Parathyroid adenoma (tissue), 2 donors: ENCODE measurements around the gene EIF4ENIF1.

Experiments used
- H2AFZ ChIP-seq: fragments of 300-600 bp; sonication (generic); one replicate; pipeline ENCODE4 v1.7.0; 2017; ENCODE audit warnings: antibody characterized with exemption, mild to moderate bottlenecking
- H3K27ac ChIP-seq: fragments of 300-600 bp; sonication (generic); one replicate; pipeline ENCODE4 v1.7.0; 2017
- H3K27me3 ChIP-seq: fragments of 300-600 bp; sonication (generic); one replicate; pipeline ENCODE4 v1.7.0; 2017; ENCODE audit warnings: low read length; ENCODE audit not compliant: control insufficient read depth, insufficient read depth
- H3K36me3 ChIP-seq: fragments of 300-600 bp; sonication (generic); one replicate; pipeline ENCODE4 v1.7.0; 2017; ENCODE audit warnings: low read length; ENCODE audit not compliant: control insufficient read depth, insufficient read depth
- H3K4me1 ChIP-seq: fragments of 300-600 bp; sonication (generic); one replicate; pipeline ENCODE4 v1.7.0; 2017; ENCODE audit warnings: control low read depth
- H3K4me2 ChIP-seq: fragments of 300-600 bp; sonication (generic); one replicate; pipeline ENCODE4 v1.7.0; 2017; ENCODE audit warnings: low read length
- H3K4me3 ChIP-seq: fragments of 300-600 bp; sonication (generic); one replicate; pipeline ENCODE4 v1.7.0; 2017; ENCODE audit warnings: low read depth, low read length
- H3K79me2 ChIP-seq: fragments of 300-600 bp; sonication (generic); one replicate; pipeline ENCODE4 v1.7.0; 2017; ENCODE audit warnings: control low read depth
- H3K9ac ChIP-seq: fragments of 300-600 bp; sonication (generic); one replicate; pipeline ENCODE4 v1.7.0; 2017; ENCODE audit warnings: mild to moderate bottlenecking
- H3K9me3 ChIP-seq: fragments of 300-600 bp; sonication (generic); one replicate; pipeline ENCODE4 v1.7.0; 2017; ENCODE audit warnings: low read length; ENCODE audit not compliant: control insufficient read depth
- TF ChIP-seq, protein P1 (sequence below): fragments of 300-600 bp; sonication (generic); IDR thresholded peaks from one replicate; pipeline ENCODE4 v1.7.0; 2017; ENCODE audit warnings: antibody characterized with exemption, mild to moderate bottlenecking
- donor health status: primary hyperparathyroidism.

The EIF4ENIF1 gene

DNA sequence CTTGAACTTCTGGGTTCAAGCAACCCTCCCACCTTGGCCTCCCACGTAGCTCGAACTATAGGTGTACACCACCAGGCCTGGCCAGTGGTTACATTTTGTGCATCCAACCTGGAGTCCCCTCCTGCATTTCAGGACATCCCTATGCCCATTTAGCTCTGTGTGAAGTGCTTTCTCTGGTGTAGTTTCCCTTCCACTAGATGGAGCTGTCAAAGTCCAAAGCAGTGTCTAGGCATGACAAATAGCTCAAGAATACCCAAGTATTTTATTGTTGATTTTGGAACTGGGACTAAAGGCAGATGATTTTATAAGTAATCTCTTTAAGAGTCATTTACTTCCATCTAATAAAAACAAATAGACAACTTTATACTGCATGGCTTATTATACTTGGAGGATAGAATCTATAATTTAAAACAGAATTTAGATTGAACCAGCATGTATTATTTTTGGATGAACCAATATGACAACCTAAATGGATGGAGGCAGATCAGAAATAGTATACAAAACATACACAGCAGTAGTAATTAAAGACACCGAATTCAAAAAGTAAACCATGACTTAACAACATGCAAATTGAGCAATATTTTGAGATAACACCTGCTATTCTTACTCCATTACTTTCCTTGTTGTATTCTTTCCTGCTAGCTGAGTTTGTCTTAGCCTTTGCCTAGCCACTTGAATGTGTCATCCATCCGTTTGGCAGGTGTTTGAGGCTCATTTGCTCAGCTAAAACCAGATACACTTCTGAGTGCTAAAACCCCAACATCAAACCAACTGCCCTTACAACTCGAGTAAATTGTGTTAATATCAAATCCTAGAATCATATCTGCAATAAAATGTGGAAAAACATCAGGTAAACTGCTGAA is 37.7 kb downstream of the EIF4ENIF1 start:
- no peaks in the 10 kb centered on the region for H3K27me3 ChIP-seq

DNA sequence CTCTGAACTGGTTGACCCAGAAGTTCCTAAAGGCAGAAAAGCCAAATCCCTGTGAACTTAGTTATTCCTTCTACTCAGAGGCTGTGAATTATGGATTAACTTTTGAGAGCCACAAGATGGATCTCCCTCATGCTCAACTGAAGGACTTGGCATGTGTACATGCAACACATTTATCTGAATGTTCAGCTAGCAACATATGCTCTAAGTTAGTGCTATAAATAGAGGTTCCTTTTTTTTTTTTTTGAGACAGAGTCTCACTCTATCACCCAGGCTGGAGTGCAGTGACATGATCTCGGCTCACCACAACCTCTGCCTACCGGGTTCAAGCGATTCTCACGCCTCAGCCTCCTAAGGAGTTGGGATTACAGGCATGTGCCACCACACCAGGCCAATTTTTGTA is 40.1 kb downstream of the EIF4ENIF1 start:
- Histone ChIP-seq H3K27me3 (no peaks in the 10 kb centered on the region), H3K4me1 (peaks cover 2% of the 10 kb centered on the region), H3K9ac (no peak overlapping the region), H3K4me2 (no peak overlapping the region), H3K4me3 (no peak overlapping the region), H2AFZ (no peak overlapping the region), H3K27ac (no peak overlapping the region), H3K9me3 (no peaks in the 10 kb centered on the region), H3K36me3 (no peaks in the 10 kb centered on the region), H3K79me2 (no peaks in the 10 kb centered on the region)
- TF ChIP-seq, protein P1, sequence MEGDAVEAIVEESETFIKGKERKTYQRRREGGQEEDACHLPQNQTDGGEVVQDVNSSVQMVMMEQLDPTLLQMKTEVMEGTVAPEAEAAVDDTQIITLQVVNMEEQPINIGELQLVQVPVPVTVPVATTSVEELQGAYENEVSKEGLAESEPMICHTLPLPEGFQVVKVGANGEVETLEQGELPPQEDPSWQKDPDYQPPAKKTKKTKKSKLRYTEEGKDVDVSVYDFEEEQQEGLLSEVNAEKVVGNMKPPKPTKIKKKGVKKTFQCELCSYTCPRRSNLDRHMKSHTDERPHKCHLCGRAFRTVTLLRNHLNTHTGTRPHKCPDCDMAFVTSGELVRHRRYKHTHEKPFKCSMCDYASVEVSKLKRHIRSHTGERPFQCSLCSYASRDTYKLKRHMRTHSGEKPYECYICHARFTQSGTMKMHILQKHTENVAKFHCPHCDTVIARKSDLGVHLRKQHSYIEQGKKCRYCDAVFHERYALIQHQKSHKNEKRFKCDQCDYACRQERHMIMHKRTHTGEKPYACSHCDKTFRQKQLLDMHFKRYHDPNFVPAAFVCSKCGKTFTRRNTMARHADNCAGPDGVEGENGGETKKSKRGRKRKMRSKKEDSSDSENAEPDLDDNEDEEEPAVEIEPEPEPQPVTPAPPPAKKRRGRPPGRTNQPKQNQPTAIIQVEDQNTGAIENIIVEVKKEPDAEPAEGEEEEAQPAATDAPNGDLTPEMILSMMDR, result no peak

More for the DNA sequence above, 37.7 kb downstream of the EIF4ENIF1 start:
- Histone ChIP-seq H3K4me3 (no peak overlapping the region), H3K27ac (no peak overlapping the region), H3K4me1 (peaks cover 2% of the 10 kb centered on the region), H3K79me2 (no peaks in the 10 kb centered on the region), H3K9ac (no peak overlapping the region), H3K9me3 (no peaks in the 10 kb centered on the region), H3K36me3 (no peaks in the 10 kb centered on the region), H3K4me2 (no peak overlapping the region), H2AFZ (no peak overlapping the region)
- TF ChIP-seq, protein P1, result peak; percentile 16

DNA sequence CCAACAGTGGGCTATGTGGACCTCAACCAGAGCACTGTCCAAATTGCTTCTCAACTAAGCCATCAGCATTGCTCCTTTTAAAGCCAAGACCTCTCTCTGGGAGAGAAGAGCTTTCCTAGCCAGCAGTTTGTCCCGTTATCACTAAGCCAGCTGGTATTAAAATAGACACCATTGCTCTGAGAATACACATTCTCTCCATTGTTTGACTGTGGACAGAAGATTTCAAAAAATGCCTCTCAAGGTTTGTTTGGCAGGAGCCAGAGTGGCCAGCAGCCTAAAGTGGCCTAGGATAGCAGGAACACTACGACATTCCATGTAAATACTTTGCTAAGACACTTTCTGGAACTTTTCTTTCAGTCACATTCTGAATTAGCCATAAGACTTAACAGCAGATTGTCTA is 41.3 kb downstream of the EIF4ENIF1 start:
- no peak overlapping the region for H3K27ac ChIP-seq

DNA sequence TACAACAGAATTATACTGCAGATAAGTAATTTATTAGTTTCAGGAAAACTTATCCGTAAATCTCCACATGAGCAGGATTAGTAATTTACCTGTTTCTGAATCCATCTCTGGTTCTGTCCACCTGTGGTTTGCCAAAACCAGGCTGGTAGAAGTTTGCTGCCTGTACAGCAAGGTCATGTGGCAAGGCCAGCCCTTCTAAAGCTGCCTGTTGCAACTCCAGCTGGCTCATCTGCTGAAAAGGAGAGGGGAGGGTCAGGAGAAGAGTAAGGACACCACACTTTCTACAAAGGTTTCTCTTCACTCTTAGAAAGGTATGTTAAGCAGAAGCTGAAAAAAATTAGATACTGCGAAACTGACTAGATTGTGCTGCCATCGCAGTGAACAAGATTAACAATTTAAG is 42.3 kb downstream of the EIF4ENIF1 start:
- H3K9ac ChIP-seq, result no peak overlapping the region
- TF ChIP-seq, protein P1, result no peak
- H3K36me3 ChIP-seq, result no peaks in the 10 kb centered on the region

More for the DNA sequence above, 41.3 kb downstream of the EIF4ENIF1 start:
- Histone ChIP-seq H3K4me2 (no peak overlapping the region), H3K4me3 (no peak overlapping the region), H3K4me1 (peaks cover 7% of the 10 kb centered on the region), H3K79me2 (no peaks in the 10 kb centered on the region), H2AFZ (no peak overlapping the region), H3K9ac (no peak overlapping the region), H3K27me3 (no peaks in the 10 kb centered on the region), H3K36me3 (no peaks in the 10 kb centered on the region), H3K9me3 (no peaks in the 10 kb centered on the region)
- TF ChIP-seq, protein P1, result no peak

More for the DNA sequence above, 42.3 kb downstream of the EIF4ENIF1 start:
- Histone ChIP-seq H3K4me3 (no peak overlapping the region), H3K27ac (no peak overlapping the region), H3K4me1 (peaks cover 10% of the 10 kb centered on the region), H2AFZ (no peak overlapping the region), H3K27me3 (no peaks in the 10 kb centered on the region), H3K4me2 (peak overlapping the region; percentile 7), H3K9me3 (no peaks in the 10 kb centered on the region), H3K79me2 (no peaks in the 10 kb centered on the region)
